Osteoblast (primary cell): ENCODE results near the gene PIK3R6. TPM values are rescaled to one million over a fixed set of nuclear protein-coding genes. Genes with fewer than 3 reads are reported as not detected.
"Not testable (repeated sequence)": the region's sequence is repeated elsewhere in the genome, so short reads cannot be mapped to it uniquely, and the experiment has no call there.

Experiments
- DNase-seq: peaks from one replicate; pipeline ENCODE4 v3.0.0; 2011; ENCODE audit warnings: low spot score, mixed read lengths; ENCODE audit not compliant: insufficient read length; ENCODE audit errors: missing footprints
- H2AFZ ChIP-seq: 2 replicates; pipeline ENCODE4 v1.6.0; 2011; ENCODE audit warnings: mild to moderate bottlenecking, low read length
- H3K27ac ChIP-seq: 2 replicates; pipeline ENCODE4 v1.5.1; 2011; ENCODE audit warnings: mild to moderate bottlenecking, low read depth, low read length, moderate library complexity
- H3K27me3 ChIP-seq: 2 replicates; pipeline ENCODE4 v1.6.0; 2012; ENCODE audit warnings: mild to moderate bottlenecking, control low read depth, inconsistent platforms, low read length, moderate library complexity; ENCODE audit not compliant: insufficient read depth
- H3K36me3 ChIP-seq: 2 replicates; pipeline ENCODE4 v1.5.1; 2011; ENCODE audit warnings: mild to moderate bottlenecking, low read length, control low read depth, moderate library complexity; ENCODE audit not compliant: insufficient read depth
- H3K4me1 ChIP-seq: 2 replicates; pipeline ENCODE4 v1.5.1; 2011; ENCODE audit warnings: mild to moderate bottlenecking, low read length, control low read depth, moderate library complexity; ENCODE audit not compliant: insufficient read depth
- H3K4me2 ChIP-seq: 2 replicates; pipeline ENCODE4 v1.6.0; 2011; ENCODE audit warnings: mild to moderate bottlenecking, low read length; ENCODE audit not compliant: insufficient read depth
- H3K4me3 ChIP-seq: fragments of 200-600 bp; sonication (generic); 3 replicates; pipeline ENCODE4 v1.5.1; 2012; ENCODE audit warnings: mild to moderate bottlenecking, low read length, inconsistent platforms; ENCODE audit not compliant: insufficient read depth
- H3K79me2 ChIP-seq: 2 replicates; pipeline ENCODE4 v1.6.0; 2012; ENCODE audit warnings: mild to moderate bottlenecking, low read length, control low read depth, inconsistent platforms; ENCODE audit not compliant: insufficient read depth
- H3K9me3 ChIP-seq: 2 replicates; pipeline ENCODE4 v1.5.1; 2011; ENCODE audit warnings: low read depth, low read length, control low read depth
- H4K20me1 ChIP-seq: 2 replicates; pipeline ENCODE4 v1.6.0; 2012; ENCODE audit warnings: mild to moderate bottlenecking, low read length, control low read depth; ENCODE audit not compliant: insufficient read depth
- total RNA-seq: library from RNA; depleted of rRNA; stranded (reverse); fragments of >200 nt; gene quantifications from 2 replicates; pipeline ENCODE4 v1.2.3, GENCODE V29; 2012
- TF ChIP-seq, protein P1 (sequence below): IDR thresholded peaks from 2 replicates; pipeline ENCODE4 v1.5.1; 2011; ENCODE audit warnings: mild to moderate bottlenecking, low read depth, low read length, moderate library complexity; ENCODE audit errors: extremely low read depth

Gene PIK3R6
- total RNA-seq, 1 donor = not detected

DNA sequence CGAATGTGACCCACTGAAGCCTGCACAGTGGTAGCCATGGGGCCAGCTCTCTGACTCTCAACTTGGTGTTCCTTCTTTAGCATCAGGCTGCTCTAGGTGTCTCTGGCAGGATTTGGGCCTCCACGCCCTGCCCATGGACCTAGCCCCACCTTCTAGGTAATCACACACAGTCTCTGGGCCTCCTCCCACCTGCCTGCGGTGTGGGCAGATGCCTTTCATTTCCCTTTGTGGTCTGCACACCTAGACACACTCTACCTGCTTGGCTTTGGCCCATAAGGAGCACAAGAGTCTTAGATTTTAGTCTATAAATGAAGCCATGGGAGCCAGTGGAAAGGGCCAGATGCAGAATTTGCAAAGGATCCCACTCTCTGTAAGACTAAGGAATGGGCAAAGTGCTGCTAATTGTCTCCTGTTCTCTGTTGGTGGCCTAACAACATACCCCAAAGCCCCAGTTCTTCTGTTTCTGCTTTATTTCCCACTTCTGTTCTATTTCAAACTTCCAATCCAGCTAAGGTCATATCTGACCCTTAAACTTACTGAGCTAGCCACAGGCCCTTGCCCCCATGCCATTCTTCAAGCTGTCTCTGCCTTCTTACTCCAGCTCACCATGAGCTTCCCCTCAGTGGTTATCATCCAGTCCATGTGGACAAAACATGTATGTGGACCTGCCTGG is 61.1 kb downstream of the PIK3R6 start:
- no peak overlapping the region for H3K4me3 ChIP-seq
- H3K4me1 ChIP-seq = no peaks in the 10 kb centered on the region
- no peaks in the 10 kb centered on the region for H3K79me2 ChIP-seq
- no peaks in the 10 kb centered on the region for H4K20me1 ChIP-seq
- no peak for DNase-seq
- H3K36me3 ChIP-seq = no peaks in the 10 kb centered on the region
- H3K4me2 ChIP-seq = no peak overlapping the region
- H3K9me3 ChIP-seq = no peaks in the 10 kb centered on the region
- H2AFZ ChIP-seq = no peak overlapping the region
- TF ChIP-seq, protein P1, sequence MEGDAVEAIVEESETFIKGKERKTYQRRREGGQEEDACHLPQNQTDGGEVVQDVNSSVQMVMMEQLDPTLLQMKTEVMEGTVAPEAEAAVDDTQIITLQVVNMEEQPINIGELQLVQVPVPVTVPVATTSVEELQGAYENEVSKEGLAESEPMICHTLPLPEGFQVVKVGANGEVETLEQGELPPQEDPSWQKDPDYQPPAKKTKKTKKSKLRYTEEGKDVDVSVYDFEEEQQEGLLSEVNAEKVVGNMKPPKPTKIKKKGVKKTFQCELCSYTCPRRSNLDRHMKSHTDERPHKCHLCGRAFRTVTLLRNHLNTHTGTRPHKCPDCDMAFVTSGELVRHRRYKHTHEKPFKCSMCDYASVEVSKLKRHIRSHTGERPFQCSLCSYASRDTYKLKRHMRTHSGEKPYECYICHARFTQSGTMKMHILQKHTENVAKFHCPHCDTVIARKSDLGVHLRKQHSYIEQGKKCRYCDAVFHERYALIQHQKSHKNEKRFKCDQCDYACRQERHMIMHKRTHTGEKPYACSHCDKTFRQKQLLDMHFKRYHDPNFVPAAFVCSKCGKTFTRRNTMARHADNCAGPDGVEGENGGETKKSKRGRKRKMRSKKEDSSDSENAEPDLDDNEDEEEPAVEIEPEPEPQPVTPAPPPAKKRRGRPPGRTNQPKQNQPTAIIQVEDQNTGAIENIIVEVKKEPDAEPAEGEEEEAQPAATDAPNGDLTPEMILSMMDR = no peak
- H3K27ac ChIP-seq = no peak overlapping the region
- H3K27me3 ChIP-seq = no peaks in the 10 kb centered on the region

DNA sequence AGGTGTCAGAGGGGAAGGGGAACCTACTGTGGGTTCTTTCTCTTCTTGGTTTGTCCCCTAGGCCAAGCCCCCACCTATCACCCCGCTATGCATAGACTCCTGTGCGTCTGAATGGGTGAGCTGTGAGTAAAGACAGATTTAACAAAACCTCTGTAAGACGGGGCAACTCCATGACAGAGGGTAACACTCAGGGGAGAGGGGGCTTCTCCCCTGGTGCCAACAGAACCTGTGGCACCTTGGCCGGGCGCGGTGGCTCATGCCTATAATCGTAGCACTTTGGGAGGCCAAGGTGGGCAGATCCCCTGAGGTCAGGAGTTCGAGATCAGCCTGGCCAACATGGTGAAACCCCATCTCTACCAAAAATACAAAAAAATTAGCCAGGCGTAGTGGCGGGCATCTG is 62.1 kb downstream of the PIK3R6 start:
- not testable (repeated sequence) for H3K9me3 ChIP-seq, H3K79me2 ChIP-seq, H3K27ac ChIP-seq, H3K4me2 ChIP-seq, H3K36me3 ChIP-seq, DNase-seq, H3K4me3 ChIP-seq, H3K27me3 ChIP-seq, H3K4me1 ChIP-seq, H2AFZ ChIP-seq, H4K20me1 ChIP-seq

DNA sequence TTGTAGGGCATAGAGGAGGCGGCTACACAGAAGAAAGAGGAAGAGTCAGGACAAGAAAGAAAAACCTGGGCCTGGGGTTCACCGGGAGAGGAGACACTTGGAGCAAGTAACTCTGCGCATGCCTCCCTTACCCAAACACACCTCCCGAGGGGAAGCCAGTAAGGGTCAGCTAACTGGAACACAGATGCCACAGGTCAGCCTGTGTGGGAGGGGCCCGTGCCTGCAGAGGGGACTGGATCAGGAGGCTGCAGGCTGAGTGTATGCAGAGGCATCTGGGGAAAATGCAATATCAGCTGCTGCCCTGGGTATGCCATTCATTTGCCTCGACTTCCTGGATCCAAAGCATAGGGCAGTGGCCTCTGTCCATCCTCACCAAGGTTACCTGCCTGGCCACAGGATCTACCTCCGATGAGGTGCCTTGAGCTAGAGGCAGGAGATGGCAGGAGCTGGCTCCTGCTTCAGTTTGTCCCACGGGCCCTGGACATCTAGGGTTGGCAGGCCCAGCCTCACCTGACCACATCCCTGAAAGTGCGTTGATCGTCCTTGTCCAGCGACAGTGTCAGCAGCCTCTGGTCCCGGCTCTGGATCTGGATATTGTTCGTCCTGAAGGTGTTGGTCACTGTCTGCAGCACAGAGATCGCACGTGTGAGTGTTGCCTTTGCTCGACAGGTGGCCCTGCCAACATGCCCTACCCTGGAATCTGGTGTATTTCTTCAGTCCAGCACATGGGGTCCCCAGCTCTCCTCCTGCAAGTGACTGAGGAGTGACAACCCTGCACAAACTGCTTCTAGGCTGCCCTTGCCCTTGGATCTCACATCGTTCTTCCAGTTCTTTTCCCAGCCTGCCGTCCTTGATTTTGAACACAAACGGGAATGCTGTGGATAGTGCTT is 63.7 kb downstream of the PIK3R6 start:
- Histone ChIP-seq H3K27ac (no peak overlapping the region), H3K4me1 (no peaks in the 10 kb centered on the region), H3K4me3 (no peak overlapping the region), H3K9me3 (no peaks in the 10 kb centered on the region), H2AFZ (no peak overlapping the region), H3K79me2 (no peaks in the 10 kb centered on the region), H3K27me3 (peaks cover 9% of the 10 kb centered on the region), H4K20me1 (no peaks in the 10 kb centered on the region), H3K4me2 (no peak overlapping the region), H3K36me3 (no peaks in the 10 kb centered on the region)
- DNase-seq = no peak
- TF ChIP-seq, protein P1 = no peak

DNA sequence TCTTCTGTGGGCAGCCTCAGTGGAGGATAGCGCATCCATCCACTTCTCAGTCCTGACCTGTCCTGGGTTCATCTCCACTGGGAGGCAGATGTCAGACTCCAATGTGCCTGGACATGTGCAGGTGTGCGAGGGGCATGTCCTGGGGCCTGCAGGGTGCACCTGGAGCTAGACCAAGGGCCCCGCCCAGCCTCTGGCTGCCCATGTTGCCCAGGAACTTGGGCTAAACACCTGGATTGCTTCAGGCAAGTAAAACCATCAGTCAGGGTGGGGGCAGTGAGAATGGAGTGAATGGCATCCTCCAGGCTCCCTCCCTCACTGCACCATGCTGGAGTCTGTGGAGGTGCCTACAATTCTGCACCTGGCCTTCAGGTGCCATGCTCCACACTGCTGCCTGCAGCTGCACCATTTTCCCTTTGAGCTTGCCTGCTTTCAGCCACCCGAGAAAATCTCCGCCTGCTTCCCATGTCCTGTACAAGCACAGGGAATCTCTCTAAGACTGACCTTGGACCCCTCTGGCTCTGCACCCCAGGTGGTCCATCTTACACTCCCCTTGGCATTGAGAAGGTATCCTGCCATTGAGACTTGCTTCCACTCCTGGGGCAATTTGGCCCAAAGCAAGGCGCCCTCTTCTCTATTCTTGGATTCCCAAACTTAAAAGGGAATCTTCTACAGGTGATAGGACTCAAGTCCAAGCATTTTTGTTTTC is 66.2 kb downstream of the PIK3R6 start:
- TF ChIP-seq, protein P1 = no peak
- no peaks in the 10 kb centered on the region for H3K79me2 ChIP-seq
- no peak overlapping the region for H3K4me3 ChIP-seq
- no peaks in the 10 kb centered on the region for H3K9me3 ChIP-seq
- no peaks in the 10 kb centered on the region for H4K20me1 ChIP-seq
- no peak overlapping the region for H3K27ac ChIP-seq
- peaks cover 24% of the 10 kb centered on the region for H3K27me3 ChIP-seq
- no peak for DNase-seq
- no peaks in the 10 kb centered on the region for H3K4me1 ChIP-seq
- H3K36me3 ChIP-seq = no peaks in the 10 kb centered on the region
- H2AFZ ChIP-seq = no peak overlapping the region
- no peak overlapping the region for H3K4me2 ChIP-seq
